Measurements from ENCODE around the gene FAM120B. TPM values are rescaled to one million over a fixed set of nuclear protein-coding genes. Genes with fewer than 3 reads are reported as not detected.

The FAM120B gene
- total RNA-seq, 1 donor, result 20.4 TPM

DNA sequence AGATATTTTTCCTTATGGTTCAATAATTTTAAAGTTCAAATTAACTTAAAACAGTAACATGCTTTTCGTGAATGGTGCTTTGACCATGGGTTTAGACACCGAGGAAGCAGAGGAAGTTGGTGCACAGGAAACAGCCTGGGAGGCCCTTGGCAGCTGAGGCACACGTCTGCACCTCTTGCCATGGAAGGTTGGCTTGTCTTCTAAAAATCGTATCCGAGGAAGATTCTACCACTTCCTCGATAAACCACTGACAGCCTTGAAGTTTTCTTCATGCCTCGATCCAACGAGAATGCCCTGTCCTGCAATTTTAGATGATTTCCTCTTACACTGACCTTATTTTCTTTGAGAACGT, 27.8 kb upstream of the FAM120B start:
- DNase-seq (ENCODE audit: low read depth), result no peak
- no peak overlapping the region for H3K4me3 ChIP-seq (ENCODE audit: low read depth, low read length)
- TF ChIP-seq CTCF (IDR thresholded peaks at IDR 0.05; ENCODE audit: insufficient read depth, low read length), result no peak

GRCh38 chr6:170279426-170279825, 27.1 kb upstream of the FAM120B start:
- no peak for DNase-seq (ENCODE audit: low read depth)
- TF ChIP-seq CTCF (IDR thresholded peaks at IDR 0.05; ENCODE audit: insufficient read depth, low read length), result no peak
- H3K4me3 ChIP-seq (ENCODE audit: low read depth, low read length), result no peak overlapping the region

DNA sequence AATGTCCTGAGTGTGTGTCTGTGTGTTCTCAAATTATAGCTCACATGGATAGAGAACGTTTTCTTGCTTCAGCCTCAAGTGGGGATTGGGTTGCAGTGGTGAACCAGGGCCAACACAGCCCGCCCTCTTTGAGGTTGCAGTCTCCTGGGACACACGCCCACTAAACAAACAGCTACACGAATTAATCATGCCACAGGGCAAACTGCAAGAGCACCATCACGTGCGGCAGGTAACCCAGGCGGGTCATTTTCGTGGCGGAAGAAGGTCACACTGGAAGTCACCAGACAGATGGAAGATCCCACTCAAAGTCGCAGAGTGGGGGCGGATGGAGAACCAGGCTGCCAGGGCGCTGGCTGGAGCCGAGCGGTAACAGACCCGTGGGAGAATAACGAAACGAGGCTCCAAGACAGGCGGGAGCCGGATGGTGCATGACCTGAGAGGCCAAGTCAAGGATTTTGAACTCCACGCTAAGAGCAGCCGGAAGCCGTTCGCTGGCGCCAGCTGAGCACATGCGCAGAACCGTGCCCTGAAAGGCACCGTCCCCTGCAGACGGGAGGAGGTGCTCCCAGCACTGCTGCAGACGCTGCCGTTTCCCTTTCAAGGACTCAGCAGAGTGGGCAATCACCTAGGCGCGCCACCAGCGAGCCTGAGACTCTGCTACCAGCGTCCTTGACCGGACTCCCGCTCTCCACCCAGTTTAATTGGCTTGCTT, 26.4 kb upstream of the FAM120B start:
- no peak for TF ChIP-seq CTCF (IDR thresholded peaks at IDR 0.05; ENCODE audit: insufficient read depth, low read length)
- peak overlapping the region; percentile 56 for H3K4me3 ChIP-seq (ENCODE audit: low read depth, low read length)
- peak; percentile 18 for DNase-seq (ENCODE audit: low read depth)

GRCh38 chr6:170280689-170281045, 25.9 kb upstream of the FAM120B start:
- peak overlapping the region; percentile 56 for H3K4me3 ChIP-seq (ENCODE audit: low read depth, low read length)
- no peak for TF ChIP-seq CTCF (IDR thresholded peaks at IDR 0.05; ENCODE audit: insufficient read depth, low read length)
- no peak for DNase-seq (ENCODE audit: low read depth)

GRCh38 chr6:170281331-170282292, 24.9 kb upstream of the FAM120B start:
- no peak for TF ChIP-seq CTCF (IDR thresholded peaks at IDR 0.05; ENCODE audit: insufficient read depth, low read length)
- no peak overlapping the region for H3K4me3 ChIP-seq (ENCODE audit: low read depth, low read length)
- DNase-seq (ENCODE audit: low read depth), result no peak

- DNase-seq (ENCODE audit: low read depth), result no peak
- no peak for TF ChIP-seq CTCF (IDR thresholded peaks at IDR 0.05; ENCODE audit: insufficient read depth, low read length)
- no peak overlapping the region for H3K4me3 ChIP-seq (ENCODE audit: low read depth, low read length)
Observed at GRCh38 chr6:170282512-170283158, 23.9 kb upstream of the FAM120B start.

Measured in fibroblast of the aortic adventitia (primary cell).